CD4-positive, CD25-positive, alpha-beta regulatory T cell (primary cell): ENCODE measurements around the gene C1GALT1. TPM values are rescaled to one million over a fixed set of nuclear protein-coding genes. Genes with fewer than 3 reads are reported as not detected.
A peak's percentile ranks its signal among the peaks of the same experiment; 100 is the strongest.

ENCODE experiments used
- ATAC-seq, 2 donors: fragments of 150-1000 bp; cut with Tn5 transposase; one replicate each; pipeline ENCODE4 v1.10.0; 2021; ENCODE audit warnings: low read depth in 2 of 2, moderate number of reproducible peaks in 2 of 2, moderate library complexity in 1 of 2
- DNase-seq, 3 donors: peaks; one replicate each; pipeline versions ENCODE4 v3.0.0 to v3.0.0-alpha.2; 2012 to 2022; ENCODE audit warnings: mixed read lengths in 1 of 3
- H3K27ac ChIP-seq: one replicate; pipeline ENCODE4 v1.7.0; 2013; ENCODE audit warnings: mild to moderate bottlenecking, low read length; ENCODE audit not compliant: insufficient read depth, poor library complexity, severe bottlenecking
- H3K27me3 ChIP-seq: one replicate; pipeline ENCODE4 v1.7.0; 2013; ENCODE audit warnings: low read length; ENCODE audit not compliant: control insufficient read depth, insufficient read depth
- H3K36me3 ChIP-seq: one replicate; pipeline ENCODE4 v1.7.0; 2013; ENCODE audit warnings: mild to moderate bottlenecking, low read length, moderate library complexity; ENCODE audit not compliant: control insufficient read depth, insufficient read depth
- H3K4me1 ChIP-seq: 2 replicates; pipeline ENCODE4 v1.7.0; 2013; ENCODE audit warnings: mild to moderate bottlenecking, low read length; ENCODE audit not compliant: insufficient read depth, control insufficient read depth, poor library complexity, severe bottlenecking
- H3K4me3 ChIP-seq: one replicate; pipeline ENCODE4 v1.7.0; 2013; ENCODE audit warnings: low read depth, mild to moderate bottlenecking, low read length, moderate library complexity
- H3K9me3 ChIP-seq, 2 experiments: 1 replicate in 1 of 2; 2 replicates in 1 of 2; pipeline ENCODE4 v1.7.0; 2013; ENCODE audit warnings: low read length in 2 of 2, mild to moderate bottlenecking in 1 of 2, moderate library complexity in 1 of 2; ENCODE audit not compliant: control insufficient read depth in 2 of 2
- H3K27ac Mint-ChIP-seq, 3 donors: one replicate each; pipeline ENCODE4 v1.8.0; 2020 to 2022; ENCODE audit warnings: mild to moderate bottlenecking in 3 of 3, mixed read lengths in 3 of 3, moderate library complexity in 2 of 3
- H3K27me3 Mint-ChIP-seq: one replicate; pipeline ENCODE4 v1.8.0; 2022; ENCODE audit warnings: mild to moderate bottlenecking, mixed read lengths
- H3K36me3 Mint-ChIP-seq: one replicate; pipeline ENCODE4 v1.8.0; 2020; ENCODE audit warnings: mixed read lengths
- H3K4me1 Mint-ChIP-seq, 4 donors: one replicate each; pipeline ENCODE4 v1.8.0; 2020 to 2022; ENCODE audit warnings: mixed read lengths in 4 of 4, mild to moderate bottlenecking in 1 of 4
- H3K4me3 Mint-ChIP-seq, 4 donors: one replicate each; pipeline ENCODE4 v1.8.0; 2020 to 2022; ENCODE audit warnings: mild to moderate bottlenecking in 4 of 4, mixed read lengths in 4 of 4, moderate library complexity in 3 of 4
- H3K9me3 Mint-ChIP-seq, 7 donors: one replicate each; pipeline ENCODE4 v1.8.0; 2020 to 2022; ENCODE audit warnings: mixed read lengths in 7 of 7, mild to moderate bottlenecking in 3 of 7, moderate library complexity in 2 of 7
- polyA plus RNA-seq, 4 donors: library from polyadenylated mRNA; unstranded; fragments of 300-500 nt; fragmentation: Illumina TruSeq; gene quantifications; one replicate each; pipeline ENCODE4 v1.2.3, GENCODE V29; 2021
- total RNA-seq: library from RNA; stranded (reverse); gene quantifications from one replicate; pipeline ENCODE4 v1.2.3, GENCODE V29; 2022

The C1GALT1 gene
- total and polyA plus RNA-seq, 5 donors from 2014 or later, result 31.5 to 36.8 (median 35.6) TPM

GRCh38 chr7:7231000-7231399 is 48.7 kb downstream of the C1GALT1 start:
- no peaks in the 10 kb centered on the region for H3K4me1 ChIP-seq
- Mint-ChIP-seq H3K36me3 (peaks cover 45% of the 10 kb centered on the region), H3K27me3 (no peaks in the 10 kb centered on the region), H3K27ac (no peak overlapping the region), H3K9me3 (peaks cover 0 to 11% (median 9%) of the 10 kb centered on the region in 7 donors), H3K4me1 (peaks cover 16 to 25% (median 21%) of the 10 kb centered on the region in 4 donors), H3K4me3 (no peak overlapping the region)
- H3K9me3 ChIP-seq, result peaks cover 0 to 12% of the 10 kb centered on the region in 2 experiments
- H3K36me3 ChIP-seq, result peaks cover 18% of the 10 kb centered on the region
- ATAC-seq (no peak), DNase-seq (peak in 1 of 3 donors; percentile 5)
- no peak overlapping the region for H3K27ac ChIP-seq
- H3K27me3 ChIP-seq, result no peaks in the 10 kb centered on the region
- no peak overlapping the region for H3K4me3 ChIP-seq

GRCh38 chr7:7231865-7232264 is 49.5 kb downstream of the C1GALT1 start:
- DNase-seq (no peak), ATAC-seq (no peak)
- no peaks in the 10 kb centered on the region for H3K27me3 Mint-ChIP-seq
- Histone ChIP-seq H3K9me3 (peaks cover 0 to 12% of the 10 kb centered on the region in 2 experiments), H3K4me3 (no peak overlapping the region), H3K27me3 (no peaks in the 10 kb centered on the region), H3K36me3 (peaks cover 16% of the 10 kb centered on the region), H3K4me1 (no peaks in the 10 kb centered on the region), H3K27ac (no peak overlapping the region)
- H3K4me1 Mint-ChIP-seq, result peaks cover 16 to 25% (median 22%) of the 10 kb centered on the region in 4 donors
- H3K27ac Mint-ChIP-seq, result peak overlapping the region in 1 of 3 donors; percentile 29
- no peak overlapping the region for H3K4me3 Mint-ChIP-seq
- peaks cover 0 to 11% (median 9%) of the 10 kb centered on the region in 7 donors for H3K9me3 Mint-ChIP-seq
- peaks cover 43% of the 10 kb centered on the region for H3K36me3 Mint-ChIP-seq

GRCh38 chr7:7235347-7235746 is 53.0 kb downstream of the C1GALT1 start:
- Mint-ChIP-seq H3K4me3 (no peak overlapping the region), H3K4me1 (peaks cover 11 to 30% (median 25%) of the 10 kb centered on the region in 4 donors), H3K9me3 (peaks cover 0 to 11% (median 6%) of the 10 kb centered on the region in 7 donors), H3K36me3 (peaks cover 60% of the 10 kb centered on the region), H3K27me3 (no peaks in the 10 kb centered on the region), H3K27ac (no peak overlapping the region)
- Histone ChIP-seq H3K27me3 (no peaks in the 10 kb centered on the region), H3K4me3 (no peak overlapping the region), H3K36me3 (peaks cover 36% of the 10 kb centered on the region), H3K9me3 (peaks cover 0 to 12% of the 10 kb centered on the region in 2 experiments), H3K27ac (no peak overlapping the region), H3K4me1 (no peaks in the 10 kb centered on the region)
- DNase-seq (no peak), ATAC-seq (no peak)

- Histone ChIP-seq H3K9me3 (peaks cover 0 to 7% of the 10 kb centered on the region in 2 experiments), H3K27ac (no peak overlapping the region), H3K36me3 (peaks cover 36% of the 10 kb centered on the region), H3K4me1 (no peaks in the 10 kb centered on the region), H3K27me3 (no peaks in the 10 kb centered on the region), H3K4me3 (no peak overlapping the region)
- Mint-ChIP-seq H3K9me3 (peaks cover 0 to 7% (median 5%) of the 10 kb centered on the region in 7 donors), H3K27me3 (no peaks in the 10 kb centered on the region), H3K36me3 (peaks cover 58% of the 10 kb centered on the region), H3K4me3 (no peak overlapping the region), H3K4me1 (peaks cover 11 to 30% (median 24%) of the 10 kb centered on the region in 4 donors), H3K27ac (no peak overlapping the region)
- no peak for ATAC-seq
- DNase-seq, result no peak
These were observed 53.7 kb downstream of the C1GALT1 start for GRCh38 chr7:7236041-7236440.

- peaks cover 7 to 26% (median 20%) of the 10 kb centered on the region in 4 donors for H3K4me1 Mint-ChIP-seq
- no peak for DNase-seq
These were observed 55.0 kb downstream of the C1GALT1 start for GRCh38 chr7:7237201-7237977.

GRCh38 chr7:7237978-7238267 is 55.6 kb downstream of the C1GALT1 start:
- Mint-ChIP-seq H3K4me3 (no peak overlapping the region), H3K27me3 (no peaks in the 10 kb centered on the region), H3K27ac (no peak overlapping the region), H3K4me1 (peaks cover 7 to 30% (median 25%) of the 10 kb centered on the region in 4 donors), H3K9me3 (peaks cover 0 to 5% (median 1%) of the 10 kb centered on the region in 7 donors), H3K36me3 (peaks cover 54% of the 10 kb centered on the region)
- Histone ChIP-seq H3K4me1 (no peaks in the 10 kb centered on the region), H3K27me3 (no peaks in the 10 kb centered on the region), H3K27ac (no peak overlapping the region), H3K4me3 (no peak overlapping the region), H3K36me3 (peaks cover 38% of the 10 kb centered on the region), H3K9me3 (no peaks in the 10 kb centered on the region)
- ATAC-seq (no peak), DNase-seq (no peak)

More at GRCh38 chr7:7237201-7237977, 55.0 kb downstream of the C1GALT1 start:
- Mint-ChIP-seq H3K36me3 (peaks cover 49% of the 10 kb centered on the region), H3K27ac (no peak overlapping the region), H3K4me3 (no peak overlapping the region), H3K9me3 (peaks cover 0 to 3% (median 0%) of the 10 kb centered on the region in 7 donors), H3K27me3 (no peaks in the 10 kb centered on the region)
- Histone ChIP-seq H3K4me1 (no peaks in the 10 kb centered on the region), H3K4me3 (no peak overlapping the region), H3K27me3 (no peaks in the 10 kb centered on the region), H3K27ac (no peak overlapping the region), H3K36me3 (peaks cover 37% of the 10 kb centered on the region), H3K9me3 (no peaks in the 10 kb centered on the region)
- no peak for ATAC-seq

- Histone ChIP-seq H3K27me3 (no peaks in the 10 kb centered on the region), H3K9me3 (no peaks in the 10 kb centered on the region), H3K4me1 (no peaks in the 10 kb centered on the region), H3K36me3 (peaks cover 47% of the 10 kb centered on the region), H3K4me3 (no peak overlapping the region), H3K27ac (no peak overlapping the region)
- DNase-seq (no peak), ATAC-seq (no peak)
- H3K27me3 Mint-ChIP-seq, result no peaks in the 10 kb centered on the region
- H3K9me3 Mint-ChIP-seq, result peaks cover 0 to 6% (median 0%) of the 10 kb centered on the region in 7 donors
- H3K36me3 Mint-ChIP-seq, result peaks cover 63% of the 10 kb centered on the region
- peaks cover 0 to 27% (median 25%) of the 10 kb centered on the region in 4 donors for H3K4me1 Mint-ChIP-seq
- no peak overlapping the region for H3K4me3 Mint-ChIP-seq
- peak overlapping the region in 1 of 3 donors; percentile 51 for H3K27ac Mint-ChIP-seq
These were observed 57.0 kb downstream of the C1GALT1 start for GRCh38 chr7:7239346-7239745.

- Mint-ChIP-seq H3K4me3 (no peak overlapping the region), H3K27ac (peak overlapping the region in 1 of 3 donors; percentile 50), H3K4me1 (peaks cover 11 to 40% (median 29%) of the 10 kb centered on the region in 4 donors), H3K9me3 (peaks cover 0 to 6% (median 0%) of the 10 kb centered on the region in 7 donors), H3K27me3 (no peaks in the 10 kb centered on the region), H3K36me3 (peaks cover 48% of the 10 kb centered on the region)
- Histone ChIP-seq H3K36me3 (peaks cover 38% of the 10 kb centered on the region), H3K9me3 (no peaks in the 10 kb centered on the region), H3K27me3 (no peaks in the 10 kb centered on the region), H3K4me1 (no peaks in the 10 kb centered on the region), H3K27ac (no peak overlapping the region), H3K4me3 (no peak overlapping the region)
- ATAC-seq, result no peak
- DNase-seq, result no peak
These were observed 60.6 kb downstream of the C1GALT1 start for GRCh38 chr7:7242899-7243298.
